DLD1 (cell line): ENCODE results near the gene DYRK1A.
"Not testable (repeated sequence)": the region's sequence is repeated elsewhere in the genome, so short reads cannot be mapped to it uniquely, and the experiment has no call there.

ENCODE experiments used
- in situ Hi-C: cut with HindIII; loops from 2 replicates; pipeline ENCODE4 v1.10.0; 2017; ENCODE audit warnings: low sequenced_read_pairs

Gene DYRK1A

GRCh38 chr21:37542512-37542911, 175.9 kb downstream of the DYRK1A start:
- in situ Hi-C loops, result no loop called here

GRCh38 chr21:37546299-37546908, 179.8 kb downstream of the DYRK1A start:
- in situ Hi-C loops, result no loop called here

- in situ Hi-C loops, result no loop called here
Observed at GRCh38 chr21:37546949-37547614, 180.5 kb downstream of the DYRK1A start.

GRCh38 chr21:37547615-37548200, 181.1 kb downstream of the DYRK1A start:
- in situ Hi-C loops, result no loop called here

DNA sequence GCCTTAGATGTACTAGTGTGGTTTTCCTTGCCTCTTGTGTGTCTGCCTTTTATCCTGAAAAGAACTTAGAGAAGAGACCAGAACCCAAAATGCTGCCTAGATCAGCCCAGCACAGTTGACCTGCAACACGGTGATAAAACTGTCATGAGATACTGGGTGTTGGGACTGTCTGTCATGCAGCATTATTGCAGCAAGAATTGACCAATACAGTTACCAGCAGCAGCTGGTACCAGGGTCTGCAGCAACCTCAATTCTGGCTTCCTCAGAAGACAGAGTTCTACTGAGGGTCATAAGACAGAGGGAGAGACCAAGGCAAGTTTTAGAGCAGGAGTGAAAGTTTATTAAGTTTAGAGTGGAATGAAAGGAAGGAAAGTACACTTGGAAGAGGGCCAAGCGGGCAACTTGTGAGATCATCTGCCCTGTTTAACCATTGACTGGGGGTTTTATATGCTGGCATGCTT, 182.0 kb downstream of the DYRK1A start:
- in situ Hi-C loops, result no loop called here

GRCh38 chr21:37549730-37550129, 183.2 kb downstream of the DYRK1A start:
- in situ Hi-C loops, result not testable (repeated sequence)

GRCh38 chr21:37550157-37550556, 183.6 kb downstream of the DYRK1A start:
- in situ Hi-C loops, result no loop called here

DNA sequence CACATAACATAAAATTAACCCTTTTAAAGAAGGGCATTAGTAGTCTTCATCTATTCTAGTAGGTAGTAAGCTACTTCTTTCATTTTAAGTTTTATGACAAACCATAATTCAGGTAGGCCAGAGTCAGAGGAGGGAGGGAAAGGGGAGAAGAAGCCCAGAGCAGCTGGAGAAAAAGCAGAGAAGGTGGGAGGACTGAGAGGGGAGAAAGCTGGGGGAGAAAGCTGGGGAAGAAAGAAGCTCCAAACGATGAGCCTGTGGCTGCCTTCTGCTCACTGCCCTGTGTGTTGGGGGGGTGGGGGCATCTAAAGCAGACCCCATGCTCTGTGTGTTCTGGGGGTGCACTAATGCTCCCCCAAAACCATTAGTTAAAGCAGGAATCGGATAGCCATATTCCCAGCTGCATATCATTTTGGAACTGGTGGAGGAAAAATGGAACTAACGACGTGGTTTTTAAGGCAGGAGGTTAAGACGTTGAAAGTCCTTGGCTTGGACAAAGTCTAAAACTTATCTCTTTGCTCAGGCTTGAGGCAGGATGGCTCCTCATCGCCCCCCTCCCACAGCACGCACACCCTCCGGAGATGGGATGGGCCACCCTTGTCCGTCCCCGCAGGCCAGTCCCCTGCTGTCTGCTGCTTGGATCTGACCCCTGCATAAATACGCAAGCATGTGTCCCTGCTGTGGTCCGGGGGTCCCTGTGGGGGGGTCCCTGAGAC, 184.2 kb downstream of the DYRK1A start:
- in situ Hi-C loops, result no loop called here

GRCh38 chr21:37551331-37551992, 184.9 kb downstream of the DYRK1A start:
- in situ Hi-C loops, result no loop called here

DNA sequence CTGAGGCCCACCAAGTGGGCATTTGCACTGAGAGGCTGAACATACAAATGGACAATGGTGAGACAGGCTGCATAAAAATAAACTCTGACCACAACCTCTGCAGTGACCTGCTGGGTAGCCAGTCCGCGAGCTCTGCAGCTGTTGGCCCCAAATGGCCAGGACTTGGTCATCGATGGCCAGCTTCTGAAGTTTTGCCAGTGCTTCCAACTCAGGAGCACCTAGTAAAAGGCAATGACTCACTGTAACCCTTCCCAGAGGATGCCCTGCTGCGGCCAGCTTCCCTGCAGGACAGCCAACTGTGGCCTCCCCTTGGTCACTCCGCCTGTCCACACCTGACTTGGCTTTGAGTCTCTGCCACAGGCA, 185.4 kb downstream of the DYRK1A start:
- in situ Hi-C loops, result no loop called here

DNA sequence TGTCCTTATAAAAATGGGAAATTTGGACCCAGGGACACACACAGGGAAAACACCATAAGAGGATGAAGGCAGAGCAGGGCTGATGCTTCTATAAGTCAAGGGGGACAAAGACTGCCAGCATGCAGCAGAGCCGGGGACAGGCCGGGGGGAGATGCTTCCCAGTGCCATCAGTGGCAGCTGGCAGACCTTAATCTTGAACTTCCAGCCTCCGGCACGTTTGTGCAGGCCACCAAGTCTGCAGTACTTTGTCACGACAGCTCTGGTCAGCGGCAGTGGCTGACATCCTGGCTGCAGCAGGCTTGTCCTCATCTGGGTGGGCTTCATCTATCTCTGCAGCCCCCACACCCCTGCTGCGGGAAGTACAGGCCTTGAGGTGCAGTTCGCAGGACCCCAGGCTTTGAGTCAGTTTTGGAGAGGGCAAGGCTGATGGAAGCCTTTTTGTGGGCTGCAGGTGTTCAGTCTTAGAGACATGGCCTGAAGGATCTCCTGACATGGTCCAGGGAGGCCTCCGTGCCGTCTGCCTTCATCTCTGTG, 186.0 kb downstream of the DYRK1A start:
- in situ Hi-C loops, result no loop called here

- in situ Hi-C loops, result no loop called here
Observed at GRCh38 chr21:37553078-37553481, 186.5 kb downstream of the DYRK1A start.

GRCh38 chr21:37554661-37555379, 188.2 kb downstream of the DYRK1A start:
- in situ Hi-C loops, result no loop called here

DNA sequence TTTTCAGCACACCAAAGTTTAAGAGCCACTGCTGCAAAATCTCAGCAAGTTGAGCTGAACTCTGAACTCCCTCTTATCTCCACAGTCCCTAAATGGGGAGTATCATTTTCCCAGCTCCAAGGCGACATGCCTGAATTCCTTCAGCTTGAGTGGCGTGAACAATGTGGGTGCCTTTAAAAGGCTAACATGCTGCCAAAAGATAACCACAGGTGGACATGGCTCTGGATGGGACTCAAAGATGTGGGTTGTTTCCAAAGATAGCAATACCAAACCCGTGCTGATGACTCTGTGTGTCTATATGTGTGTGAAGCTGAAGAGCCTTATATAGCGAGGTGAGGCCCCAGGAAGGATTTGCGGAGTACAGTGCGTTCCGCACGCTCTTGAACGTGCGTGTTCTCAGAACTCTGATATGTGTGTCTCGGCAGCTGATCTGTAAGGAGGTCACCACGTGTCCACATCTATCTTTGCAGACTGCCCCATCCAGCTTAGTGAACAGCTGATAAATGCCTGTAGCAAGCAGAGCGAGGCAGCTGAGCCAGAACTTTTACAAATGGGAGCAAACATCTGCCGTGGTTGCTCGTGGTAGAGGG, 189.2 kb downstream of the DYRK1A start:
- in situ Hi-C loops, result no loop called here

DNA sequence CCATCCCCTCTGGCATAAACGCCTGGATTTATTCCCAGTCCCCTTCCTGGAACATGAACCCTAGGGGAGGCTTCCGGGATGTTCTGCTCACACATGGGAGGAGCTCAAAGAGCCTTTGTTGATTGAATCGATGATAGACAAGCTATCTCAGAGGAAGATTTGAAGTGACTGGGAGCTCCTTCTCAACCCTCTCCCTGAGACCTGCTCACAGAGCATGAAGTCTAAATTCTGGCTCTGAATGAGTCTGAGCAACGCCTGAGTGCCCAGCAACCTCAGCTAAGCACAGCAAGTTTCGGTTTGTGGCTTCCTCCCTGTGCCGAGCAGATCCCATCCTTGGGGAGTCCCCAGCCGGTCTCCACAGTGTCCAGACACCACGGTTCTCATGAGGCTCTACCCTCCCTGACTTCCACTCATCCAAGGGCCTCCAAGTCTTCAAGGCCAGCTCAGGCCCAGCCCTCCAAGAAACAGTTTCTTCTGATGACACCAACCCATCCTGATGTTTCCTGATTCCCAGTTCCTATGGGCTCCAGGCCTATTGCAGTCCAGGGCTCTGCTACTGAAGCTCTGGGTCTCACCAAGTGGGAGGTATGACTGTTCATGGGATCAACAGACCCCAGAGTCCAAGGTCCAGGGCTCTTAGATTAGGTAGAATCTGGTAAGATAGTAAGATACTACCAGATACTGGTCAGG, 190.8 kb downstream of the DYRK1A start:
- in situ Hi-C loops, result no loop called here

DNA sequence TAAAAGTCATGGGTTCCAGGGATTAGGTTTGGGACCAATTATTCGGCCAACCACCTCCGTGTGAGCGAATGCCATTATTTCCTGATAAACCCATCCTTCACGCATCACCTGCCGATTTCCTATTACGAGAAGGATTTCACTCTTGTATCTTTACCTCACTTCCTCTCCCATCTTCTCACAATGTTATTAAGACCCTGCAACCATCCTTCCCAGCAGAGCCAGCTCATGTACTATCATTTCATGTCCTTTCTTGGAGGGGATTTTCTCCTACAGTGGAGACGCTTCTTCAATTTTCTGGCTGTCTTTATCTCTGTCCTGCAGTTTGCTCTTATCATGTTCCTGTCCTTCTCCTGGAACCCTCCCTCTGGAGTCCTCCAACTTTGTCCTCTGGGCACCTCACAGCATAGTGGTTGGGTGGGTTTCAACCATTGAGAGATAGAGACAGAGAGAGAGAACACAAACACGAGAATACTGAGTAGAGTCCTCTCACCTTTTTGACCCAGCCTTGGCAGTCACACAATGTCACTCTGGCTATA, 192.2 kb downstream of the DYRK1A start:
- in situ Hi-C loops, result no loop called here

- in situ Hi-C loops, result no loop called here
Observed at GRCh38 chr21:37560385-37560784, 193.8 kb downstream of the DYRK1A start.

DNA sequence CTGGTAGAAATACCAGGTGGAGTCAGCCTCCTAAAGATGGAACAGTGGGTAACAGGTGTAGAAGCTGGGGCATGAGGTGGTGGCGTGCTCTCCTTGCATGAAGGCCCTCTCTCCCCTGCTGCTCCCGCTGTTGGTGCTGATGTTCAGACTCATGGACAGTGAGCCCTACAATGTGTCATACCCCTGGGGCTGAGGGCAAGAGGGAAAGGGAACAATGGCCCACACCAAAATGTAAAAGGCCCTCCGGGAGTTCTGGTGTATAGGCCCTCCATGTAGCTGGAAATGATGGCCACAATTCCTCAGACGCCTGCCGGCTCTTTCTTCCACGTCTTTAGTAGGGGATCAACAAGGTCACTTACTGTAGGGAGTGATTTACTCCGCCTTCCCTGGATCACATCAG, 194.9 kb downstream of the DYRK1A start:
- in situ Hi-C loops, result no loop called here
